Suppressor macrophage treated with lipopolysaccharide for 4 hours (primary cell): ENCODE results near the gene ACTR5.
A peak's percentile ranks its signal among the peaks of the same experiment; 100 is the strongest.

ENCODE experiments used
- DNase-seq: peaks from one replicate; pipeline ENCODE4 v3.0.0-alpha.2; 2020

The ACTR5 gene

GRCh38 chr20:38729767-38730166 lies 18.5 kb upstream of the ACTR5 start:
- DNase-seq = no peak

- DNase-seq = no peak
Observed at GRCh38 chr20:38730167-38730988, 17.9 kb upstream of the ACTR5 start.

GRCh38 chr20:38730989-38731737 lies 17.1 kb upstream of the ACTR5 start:
- DNase-seq = peak; percentile 69

GRCh38 chr20:38731738-38732113 lies 16.5 kb upstream of the ACTR5 start:
- no peak for DNase-seq

- no peak for DNase-seq
Observed at GRCh38 chr20:38732981-38733380, 15.3 kb upstream of the ACTR5 start.

- DNase-seq = no peak
Observed at GRCh38 chr20:38735172-38735571, 13.1 kb upstream of the ACTR5 start.

- DNase-seq = no peak
Observed at GRCh38 chr20:38737887-38738286, 10.4 kb upstream of the ACTR5 start.

GRCh38 chr20:38745757-38746156 lies 2.5 kb upstream of the ACTR5 start:
- DNase-seq = no peak

GRCh38 chr20:38747495-38748096 lies 664 bp upstream of the ACTR5 start:
- DNase-seq = no peak

GRCh38 chr20:38748861-38749149 lies 545 bp downstream of the ACTR5 start:
- DNase-seq = no peak

GRCh38 chr20:38751360-38751976 lies 3.2 kb downstream of the ACTR5 start:
- peak; percentile 43 for DNase-seq

GRCh38 chr20:38752029-38752428 lies 3.8 kb downstream of the ACTR5 start:
- DNase-seq = no peak

GRCh38 chr20:38754924-38755323 lies 6.7 kb downstream of the ACTR5 start:
- no peak for DNase-seq

- no peak for DNase-seq
Observed at GRCh38 chr20:38755324-38755910, 7.2 kb downstream of the ACTR5 start.

GRCh38 chr20:38757145-38757775 lies 9.0 kb downstream of the ACTR5 start:
- no peak for DNase-seq

- DNase-seq = no peak
Observed at GRCh38 chr20:38759106-38759505, 10.8 kb downstream of the ACTR5 start.

- DNase-seq = no peak
Observed at GRCh38 chr20:38760978-38761377, 12.7 kb downstream of the ACTR5 start.

- no peak for DNase-seq
Observed at GRCh38 chr20:38762174-38762573, 13.9 kb downstream of the ACTR5 start.

- DNase-seq = no peak
Observed at GRCh38 chr20:38763616-38764015, 15.4 kb downstream of the ACTR5 start.

- DNase-seq = peak; percentile 68
Observed at GRCh38 chr20:38764567-38765318, 16.5 kb downstream of the ACTR5 start.

GRCh38 chr20:38766071-38766470 lies 17.8 kb downstream of the ACTR5 start:
- no peak for DNase-seq
